Uterus (tissue), 4 donors: ENCODE results near the gene PIEZO2. TPM values are rescaled to one million over a fixed set of nuclear protein-coding genes. Genes with fewer than 3 reads are reported as not detected.

Source experiments
- DNase-seq, 2 donors: peaks; one replicate each; pipeline ENCODE4 v3.0.0-alpha.2; 2019 to 2020
- H3K27ac ChIP-seq, 2 donors: fragments of 200-600 bp; sonication (generic); 1 replicate in 1 of 2; 2 replicates in 1 of 2; pipeline ENCODE4 v1.5.1; 2016 to 2018
- H3K27me3 ChIP-seq, 2 donors: fragments of 200-600 bp; sonication (generic); one replicate each; pipeline ENCODE4 v1.5.1; 2018 to 2019; ENCODE audit warnings: control low read depth in 1 of 2
- H3K36me3 ChIP-seq, 2 donors: fragments of 200-600 bp; sonication (generic); one replicate each; pipeline ENCODE4 v1.5.1; 2019; ENCODE audit warnings: control low read depth in 1 of 2
- H3K4me1 ChIP-seq, 2 donors: fragments of 200-600 bp; sonication (generic); one replicate each; pipeline ENCODE4 v1.5.1; 2018 to 2019; ENCODE audit warnings: control low read depth in 1 of 2
- H3K4me3 ChIP-seq, 2 donors: fragments of 200-600 bp; sonication (generic); 1 replicate in 1 of 2; 2 replicates in 1 of 2; pipeline ENCODE4 v1.5.1; 2018 to 2019; ENCODE audit warnings: mild to moderate bottlenecking in 1 of 2
- H3K9me3 ChIP-seq, 2 donors: fragments of 200-600 bp; sonication (generic); one replicate each; pipeline ENCODE4 v1.5.1; 2019; ENCODE audit warnings: control low read depth in 1 of 2
- CTCF ChIP-seq, 4 experiments: fragments of 200-600 bp in 2 of 4; fragments of 450-650 bp in 2 of 4; sonication (generic) in 2 of 4; IDR thresholded peaks; one replicate each; pipeline ENCODE4 v1.5.1; 2016 to 2019; ENCODE audit warnings: antibody characterized with exemption in 4 of 4, mild to moderate bottlenecking in 2 of 4, moderate library complexity in 1 of 4
- POLR2A ChIP-seq, 2 donors: fragments of 450-650 bp; IDR thresholded peaks; one replicate each; pipeline ENCODE4 v1.6.1; 2016; ENCODE audit warnings: antibody characterized with exemption in 2 of 2, mild to moderate bottlenecking in 1 of 2, moderate library complexity in 1 of 2
- intact Hi-C: fragments of 100-400 bp; cut with DNase I; formaldehyde crosslinking; loops from one replicate; pipeline ENCODE4 v1.15.1; 2023; ENCODE audit warnings: low total_unique reads
- total RNA-seq, 4 donors: library from RNA; depleted of rRNA in 3 of 4; stranded (reverse); fragments of >200 nt in 3 of 4; gene quantifications; one replicate each; pipeline versions ENCODE4 v1.1.0 to v1.2.4, GENCODE V29; 2014 to 2023
- donor health status: DM: yes; HTN: yes; CAD: no.

PIEZO2 gene
- total RNA-seq, 4 donors from 2014 or later, result 1.8 to 42.8 (median 5.6) TPM

GRCh38 chr18:11029021-11029420 is 120.3 kb downstream of the PIEZO2 start:
- Histone ChIP-seq H3K27ac (no peak overlapping the region), H3K27me3 (no peaks in the 10 kb centered on the region), H3K4me1 (no peaks in the 10 kb centered on the region), H3K4me3 (no peak overlapping the region), H3K36me3 (no peaks in the 10 kb centered on the region), H3K9me3 (no peaks in the 10 kb centered on the region)
- no peak for DNase-seq
- intact Hi-C loops, result no loop called here
- TF ChIP-seq POLR2A (IDR thresholded peaks at IDR 0.05) (no peak), CTCF (IDR thresholded peaks at IDR 0.05) (no peak)

DNA sequence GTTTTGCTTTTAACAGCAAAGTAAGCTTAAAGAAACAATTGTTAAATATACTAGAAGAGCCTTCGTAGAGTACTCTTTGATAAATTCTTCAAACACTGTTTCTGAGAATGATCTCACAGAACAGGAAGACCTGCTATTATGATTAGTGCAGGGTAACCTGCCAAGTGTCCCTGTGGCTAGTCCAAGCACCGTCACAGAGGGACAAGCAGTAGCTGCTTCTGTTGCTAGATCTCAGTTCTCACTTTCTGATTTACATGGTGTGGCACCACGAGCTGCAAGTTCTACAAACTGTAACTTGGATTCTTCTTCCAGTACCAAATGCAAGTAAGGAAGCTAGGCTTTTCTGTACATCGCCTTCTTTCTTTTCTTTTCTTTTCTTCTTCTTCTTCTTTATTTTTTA is 121.5 kb downstream of the PIEZO2 start:
- Histone ChIP-seq H3K4me1 (no peaks in the 10 kb centered on the region), H3K9me3 (no peaks in the 10 kb centered on the region), H3K27me3 (no peaks in the 10 kb centered on the region), H3K36me3 (no peaks in the 10 kb centered on the region), H3K4me3 (no peak overlapping the region), H3K27ac (no peak overlapping the region)
- no peak for DNase-seq
- TF ChIP-seq POLR2A (IDR thresholded peaks at IDR 0.05) (no peak), CTCF (IDR thresholded peaks at IDR 0.05) (no peak)
- intact Hi-C loops, result no loop called here

DNA sequence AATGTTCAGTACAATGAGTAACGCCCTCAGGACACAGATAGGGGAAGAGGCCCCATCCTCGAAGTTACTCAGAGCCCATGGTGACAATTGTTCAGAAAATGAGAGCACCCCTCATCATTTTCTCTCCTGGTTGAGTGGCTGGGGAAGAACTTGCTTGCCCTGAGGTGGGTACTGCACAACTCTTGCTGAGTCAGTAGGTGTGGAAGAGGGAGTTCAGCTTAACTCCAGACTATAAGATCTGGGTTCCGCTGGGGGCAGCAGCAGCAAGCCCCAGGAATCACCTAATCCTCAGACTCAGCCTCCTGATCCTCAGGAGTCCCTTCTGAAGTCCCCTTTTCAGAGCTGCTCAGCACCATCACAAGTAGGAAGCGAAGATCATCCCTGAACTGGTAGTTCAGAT is 123.7 kb downstream of the PIEZO2 start:
- Histone ChIP-seq H3K4me1 (no peaks in the 10 kb centered on the region), H3K27me3 (no peaks in the 10 kb centered on the region), H3K4me3 (no peak overlapping the region), H3K27ac (no peak overlapping the region), H3K36me3 (no peaks in the 10 kb centered on the region), H3K9me3 (no peaks in the 10 kb centered on the region)
- no peak for DNase-seq
- TF ChIP-seq CTCF (IDR thresholded peaks at IDR 0.05) (no peak), POLR2A (IDR thresholded peaks at IDR 0.05) (no peak)
- intact Hi-C loops, result no loop called here

DNA sequence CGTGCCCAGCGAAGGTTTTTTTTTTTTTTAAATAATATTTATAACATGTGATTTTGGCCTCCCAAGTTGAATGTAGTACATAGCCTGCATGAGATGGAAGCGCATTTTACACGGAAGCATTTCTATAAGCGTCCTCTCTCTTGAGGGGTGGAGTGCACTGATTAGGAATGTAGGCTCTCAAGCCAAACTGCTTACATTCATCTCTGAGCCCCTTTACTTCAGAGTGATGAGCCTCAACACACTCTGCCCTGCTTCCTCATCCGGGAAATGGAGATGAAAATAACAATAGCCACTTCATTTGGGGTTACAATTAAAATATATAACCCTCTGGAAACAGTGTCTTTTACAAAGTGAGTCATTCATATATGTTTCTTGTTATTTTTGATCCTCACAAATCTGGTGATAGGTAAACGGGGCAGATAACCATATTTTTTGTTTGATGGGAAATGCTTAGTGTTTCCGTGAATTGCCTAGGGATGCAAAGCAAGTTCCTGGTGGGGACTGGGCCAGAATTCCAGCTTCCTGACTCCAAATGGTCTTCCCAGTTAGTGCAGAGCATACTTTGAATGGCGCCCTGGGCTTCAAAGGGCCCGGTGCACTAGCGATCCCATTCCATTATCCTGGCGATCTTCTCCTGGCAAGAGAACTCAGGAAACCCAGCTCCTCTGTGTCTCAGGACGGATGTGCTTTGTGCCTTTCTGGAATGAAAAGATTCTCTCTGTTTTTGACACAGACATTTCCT is 124.3 kb downstream of the PIEZO2 start:
- no peaks in the 10 kb centered on the region for H3K9me3 ChIP-seq
- intact Hi-C loops, result no loop called here
- H3K4me3 ChIP-seq, result no peak overlapping the region
- DNase-seq, result no peak
- TF ChIP-seq POLR2A (IDR thresholded peaks at IDR 0.05) (no peak), CTCF (IDR thresholded peaks at IDR 0.05) (no peak)
- no peaks in the 10 kb centered on the region for H3K27me3 ChIP-seq
- no peak overlapping the region for H3K27ac ChIP-seq
- H3K36me3 ChIP-seq, result no peaks in the 10 kb centered on the region
- H3K4me1 ChIP-seq, result no peaks in the 10 kb centered on the region

GRCh38 chr18:11021477-11021876 is 127.9 kb downstream of the PIEZO2 start:
- no peak overlapping the region for H3K27ac ChIP-seq
- TF ChIP-seq CTCF (IDR thresholded peaks at IDR 0.05) (no peak), POLR2A (IDR thresholded peaks at IDR 0.05) (no peak)
- no peaks in the 10 kb centered on the region for H3K27me3 ChIP-seq
- intact Hi-C loops, result no loop called here
- no peaks in the 10 kb centered on the region for H3K4me1 ChIP-seq
- no peak overlapping the region for H3K4me3 ChIP-seq
- no peaks in the 10 kb centered on the region for H3K9me3 ChIP-seq
- no peaks in the 10 kb centered on the region for H3K36me3 ChIP-seq
- DNase-seq, result no peak
